ENCODE data around the gene PHYHD1.

DNA sequence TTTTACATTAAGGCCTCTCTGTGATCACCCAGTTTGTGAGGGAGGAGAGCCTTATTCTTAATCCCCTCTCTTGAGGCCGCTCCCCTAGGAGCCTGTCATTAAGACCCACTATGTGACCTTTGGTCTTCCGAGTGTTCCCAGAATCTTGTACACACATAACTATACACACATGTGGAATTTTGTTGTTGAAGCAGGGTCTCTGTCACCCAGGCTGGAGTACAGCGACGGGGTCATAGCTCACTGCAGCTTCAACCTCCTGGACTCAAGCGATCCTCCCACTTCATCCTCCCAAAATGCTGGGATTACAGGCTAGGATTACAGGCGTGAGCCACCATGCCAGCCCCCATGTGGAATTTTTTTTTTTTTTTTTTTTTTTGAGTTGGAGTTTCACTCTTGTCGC, 14.8 kb upstream of the PHYHD1 start:
- TF ChIP-seq, protein P1, sequence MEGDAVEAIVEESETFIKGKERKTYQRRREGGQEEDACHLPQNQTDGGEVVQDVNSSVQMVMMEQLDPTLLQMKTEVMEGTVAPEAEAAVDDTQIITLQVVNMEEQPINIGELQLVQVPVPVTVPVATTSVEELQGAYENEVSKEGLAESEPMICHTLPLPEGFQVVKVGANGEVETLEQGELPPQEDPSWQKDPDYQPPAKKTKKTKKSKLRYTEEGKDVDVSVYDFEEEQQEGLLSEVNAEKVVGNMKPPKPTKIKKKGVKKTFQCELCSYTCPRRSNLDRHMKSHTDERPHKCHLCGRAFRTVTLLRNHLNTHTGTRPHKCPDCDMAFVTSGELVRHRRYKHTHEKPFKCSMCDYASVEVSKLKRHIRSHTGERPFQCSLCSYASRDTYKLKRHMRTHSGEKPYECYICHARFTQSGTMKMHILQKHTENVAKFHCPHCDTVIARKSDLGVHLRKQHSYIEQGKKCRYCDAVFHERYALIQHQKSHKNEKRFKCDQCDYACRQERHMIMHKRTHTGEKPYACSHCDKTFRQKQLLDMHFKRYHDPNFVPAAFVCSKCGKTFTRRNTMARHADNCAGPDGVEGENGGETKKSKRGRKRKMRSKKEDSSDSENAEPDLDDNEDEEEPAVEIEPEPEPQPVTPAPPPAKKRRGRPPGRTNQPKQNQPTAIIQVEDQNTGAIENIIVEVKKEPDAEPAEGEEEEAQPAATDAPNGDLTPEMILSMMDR (conservative IDR thresholded peaks at IDR 0.05; ENCODE audit: low read depth, low read length): no peak
- TF ChIP-seq SMC3 (IDR thresholded peaks at IDR 0.05; ENCODE audit: low read depth, low read length): no peak
- TF ChIP-seq POLR2A (IDR thresholded peaks at IDR 0.05; ENCODE audit: low read depth, low read length): no peak
- no peak for TF ChIP-seq CEBPB (IDR thresholded peaks at IDR 0.05; ENCODE audit: low read depth, low read length)
- TF ChIP-seq MAZ (IDR thresholded peaks at IDR 0.05; ENCODE audit: borderline replicate concordance, low read depth, low read length): no peak
- no peak for TF ChIP-seq FOS (IDR thresholded peaks at IDR 0.05; ENCODE audit: low read depth, low read length)
